Tibial artery (tissue), 4 donors: ENCODE data around the gene WNT4.
"Not testable (repeated sequence)": the region's sequence is repeated elsewhere in the genome, so short reads cannot be mapped to it uniquely, and the experiment has no call there.

Experiments
- DNase-seq, 2 donors: peaks; one replicate each; pipeline ENCODE4 v3.0.0-alpha.2; 2019
- H3K27ac ChIP-seq, 2 donors: fragments of 200-600 bp; sonication (generic) in 1 of 2; 1 replicate in 1 of 2; 2 replicates in 1 of 2; pipeline ENCODE4 v1.5.1; 2018 to 2019; ENCODE audit warnings: mild to moderate bottlenecking in 1 of 2
- H3K27me3 ChIP-seq, 2 donors: fragments of 200-600 bp; sonication (generic) in 1 of 2; one replicate each; pipeline versions ENCODE4 v1.5.1 to v1.6.0; 2016 to 2019
- H3K36me3 ChIP-seq, 3 donors: fragments of 200-600 bp; sonication (generic) in 2 of 3; one replicate each; pipeline ENCODE4 v1.5.1; 2016 to 2019; ENCODE audit warnings: mild to moderate bottlenecking in 2 of 3
- H3K4me1 ChIP-seq, 4 donors: fragments of 200-600 bp; sonication (generic) in 2 of 4; 1 replicate in 3 of 4; 2 replicates in 1 of 4; pipeline ENCODE4 v1.5.1; 2016 to 2019
- H3K4me3 ChIP-seq, 2 donors: fragments of 200-600 bp; sonication (generic) in 1 of 2; 1 replicate in 1 of 2; 2 replicates in 1 of 2; pipeline ENCODE4 v1.5.1; 2018 to 2019; ENCODE audit warnings: mild to moderate bottlenecking in 2 of 2
- H3K9me3 ChIP-seq, 3 donors: fragments of 200-600 bp; sonication (generic) in 1 of 3; one replicate each; pipeline ENCODE4 v1.5.1; 2016 to 2019
- CTCF ChIP-seq, 2 experiments: fragments of 200-600 bp in 1 of 2; fragments of 450-650 bp in 1 of 2; IDR thresholded peaks; one replicate each; pipeline ENCODE4 v1.5.1; 2017 to 2019; ENCODE audit warnings: antibody characterized with exemption in 2 of 2, mild to moderate bottlenecking in 1 of 2, moderate library complexity in 1 of 2
- intact Hi-C: fragments of 100-400 bp; cut with DNase I; formaldehyde crosslinking; loops from one replicate; pipeline ENCODE4 v1.15.0; 2023; ENCODE audit warnings: low total_unique reads

WNT4 gene

GRCh38 chr1:22093513-22093912 is 49.4 kb downstream of the WNT4 start:
- DNase-seq = no peak
- Histone ChIP-seq H3K9me3 (no peaks in the 10 kb centered on the region), H3K4me3 (no peak overlapping the region), H3K27ac (no peak overlapping the region), H3K27me3 (no peaks in the 10 kb centered on the region), H3K36me3 (peaks cover 24 to 58% (median 42%) of the 10 kb centered on the region in 3 donors), H3K4me1 (peaks cover 0 to 39% (median 26%) of the 10 kb centered on the region in 4 donors)
- intact Hi-C loops = no loop called here
- TF ChIP-seq CTCF (IDR thresholded peaks at IDR 0.05) = no peak

DNA sequence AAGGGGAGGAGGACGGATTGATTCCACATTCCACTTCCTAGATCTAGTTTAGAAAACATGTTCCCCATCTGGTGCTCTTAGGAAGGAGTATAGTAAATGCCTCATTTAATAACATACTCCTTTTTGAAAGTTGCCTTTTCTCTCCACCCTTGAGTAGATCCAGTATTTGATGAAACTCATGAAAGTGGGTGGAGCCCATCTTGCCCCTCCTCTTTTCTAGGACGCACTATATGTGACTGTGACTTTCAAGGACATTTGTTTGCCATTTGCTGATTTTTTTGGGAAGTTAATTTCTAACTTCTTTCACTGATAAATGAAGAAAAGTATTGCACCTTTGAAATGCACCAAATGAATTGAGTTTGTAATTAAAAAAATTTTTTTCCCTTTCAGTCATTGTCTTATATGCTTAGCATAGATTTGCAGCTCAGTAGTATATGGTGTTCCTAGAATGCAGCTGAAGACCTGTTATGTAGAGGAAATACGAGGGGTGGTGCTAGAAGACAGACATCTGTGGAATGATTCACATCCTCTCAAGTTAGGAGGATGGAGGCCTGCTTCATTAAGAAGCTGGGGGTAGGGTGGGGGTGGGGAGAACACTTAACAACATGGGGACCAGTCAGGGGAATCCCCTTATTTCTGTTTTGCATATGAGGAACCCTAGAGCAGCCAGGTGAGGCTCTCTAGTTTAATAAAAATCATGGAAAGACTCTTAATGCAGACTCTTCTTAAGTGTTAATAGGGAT is 50.7 kb downstream of the WNT4 start:
- H3K27me3 ChIP-seq, H3K4me3 ChIP-seq, DNase-seq, H3K9me3 ChIP-seq, intact Hi-C loops, H3K27ac ChIP-seq: not testable (repeated sequence)
- Histone ChIP-seq H3K4me1 (peaks cover 0 to 51% (median 31%) of the 10 kb centered on the region in 4 donors), H3K36me3 (peaks cover 15 to 50% (median 34%) of the 10 kb centered on the region in 3 donors)

DNA sequence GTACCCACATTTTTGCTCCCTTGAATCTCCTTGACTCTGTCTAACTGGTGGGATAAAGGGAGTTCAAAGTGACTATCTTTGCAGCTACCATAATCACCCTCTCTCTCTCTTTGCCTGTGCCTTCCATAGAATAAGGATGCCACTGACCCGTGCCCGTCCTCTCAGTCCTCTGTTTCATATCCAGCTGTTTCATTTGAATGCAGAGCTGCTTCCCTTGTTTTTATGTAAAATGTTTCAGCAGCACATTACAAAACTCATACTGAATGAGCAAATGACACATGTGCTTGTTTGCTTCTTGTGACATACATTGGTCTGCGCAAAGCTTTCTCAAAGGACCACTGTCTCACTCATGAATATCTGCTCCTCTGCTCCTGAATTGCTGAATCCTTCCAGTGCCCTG is 52.0 kb downstream of the WNT4 start:
- H3K27ac ChIP-seq = no peak overlapping the region
- no peaks in the 10 kb centered on the region for H3K9me3 ChIP-seq
- peaks cover 15 to 49% (median 34%) of the 10 kb centered on the region in 3 donors for H3K36me3 ChIP-seq
- H3K4me1 ChIP-seq = peaks cover 0 to 60% (median 32%) of the 10 kb centered on the region in 4 donors
- H3K27me3 ChIP-seq = no peaks in the 10 kb centered on the region
- intact Hi-C loops = no loop called here
- TF ChIP-seq CTCF (IDR thresholded peaks at IDR 0.05) = no peak
- DNase-seq = no peak
- no peak overlapping the region for H3K4me3 ChIP-seq

DNA sequence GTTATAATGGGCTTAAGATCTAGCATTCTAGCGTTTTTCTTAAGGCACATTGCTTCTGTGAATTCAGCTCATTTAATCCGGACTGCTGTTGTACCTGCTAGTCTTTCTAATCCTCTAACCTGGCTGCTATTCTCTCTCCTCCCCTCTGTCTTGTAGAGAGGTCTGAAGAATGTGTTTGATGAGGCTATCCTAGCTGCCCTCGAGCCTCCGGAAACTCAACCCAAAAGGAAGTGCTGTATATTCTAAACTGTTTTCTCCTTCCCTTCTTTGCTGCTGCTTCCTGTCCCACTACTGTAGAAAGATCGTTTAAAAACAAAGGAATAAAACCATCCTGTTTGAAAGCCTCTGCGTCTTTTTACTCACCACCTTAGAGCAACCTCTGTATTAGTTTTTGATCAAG is 53.1 kb downstream of the WNT4 start:
- intact Hi-C loops = no loop called here
- Histone ChIP-seq H3K4me1 (peaks cover 0 to 63% (median 32%) of the 10 kb centered on the region in 4 donors), H3K27me3 (no peaks in the 10 kb centered on the region), H3K4me3 (peak overlapping the region in 1 of 2 donors; percentile 20), H3K9me3 (no peaks in the 10 kb centered on the region), H3K36me3 (peaks cover 19 to 42% (median 28%) of the 10 kb centered on the region in 3 donors), H3K27ac (peak overlapping the region in 1 of 2 donors; percentile 27)
- TF ChIP-seq CTCF (IDR thresholded peaks at IDR 0.05) = no peak
- DNase-seq = no peak

DNA sequence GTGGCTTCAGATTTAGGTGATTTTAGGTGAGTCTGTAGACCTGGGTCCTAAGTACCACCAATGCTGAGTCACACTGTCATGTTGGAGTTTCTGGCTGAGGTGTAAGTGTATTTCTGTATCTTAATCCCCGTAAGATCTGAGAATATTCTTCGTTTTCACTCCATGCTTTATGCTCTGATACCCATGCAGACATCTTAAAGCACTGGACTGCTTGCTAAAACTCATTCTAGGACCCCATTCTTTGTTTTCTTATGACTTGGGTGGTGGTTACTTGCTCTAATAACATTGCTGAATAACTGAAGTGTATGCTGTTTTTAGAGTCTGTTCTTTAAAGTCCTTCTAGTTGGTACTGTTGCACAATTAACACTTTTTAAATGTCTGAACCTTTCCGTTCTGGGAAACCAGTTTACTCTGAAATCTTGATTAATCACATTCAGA is 53.7 kb downstream of the WNT4 start:
- peak overlapping the region in 1 of 2 donors; percentile 27 for H3K27ac ChIP-seq
- TF ChIP-seq CTCF (IDR thresholded peaks at IDR 0.05) = no peak
- no peaks in the 10 kb centered on the region for H3K27me3 ChIP-seq
- H3K4me3 ChIP-seq = no peak overlapping the region
- H3K36me3 ChIP-seq = peaks cover 19 to 38% (median 24%) of the 10 kb centered on the region in 3 donors
- no peak for DNase-seq
- H3K4me1 ChIP-seq = peaks cover 0 to 67% (median 32%) of the 10 kb centered on the region in 4 donors
- intact Hi-C loops = no loop called here
- H3K9me3 ChIP-seq = no peaks in the 10 kb centered on the region

DNA sequence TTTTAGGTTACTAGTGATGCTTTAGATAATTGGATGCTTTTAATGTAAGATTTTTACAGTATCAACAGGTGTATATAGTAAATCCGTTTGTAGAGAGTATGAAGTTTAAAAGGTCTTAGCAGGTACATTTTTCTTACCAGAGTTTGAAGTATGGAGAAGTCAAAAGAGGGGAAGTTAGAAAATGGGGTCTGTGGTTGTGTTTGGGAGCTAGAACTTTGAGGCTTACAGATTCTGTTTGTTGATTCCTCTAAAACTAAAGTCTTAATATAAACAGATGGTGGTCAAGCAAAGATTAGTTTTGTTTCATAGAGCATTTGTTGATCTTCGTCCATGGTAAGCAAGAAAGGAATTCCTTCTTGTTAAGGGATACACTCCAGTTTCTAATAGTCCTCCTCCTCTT is 54.6 kb downstream of the WNT4 start:
- peaks cover 19 to 35% (median 26%) of the 10 kb centered on the region in 3 donors for H3K36me3 ChIP-seq
- no peak for TF ChIP-seq CTCF (IDR thresholded peaks at IDR 0.05)
- intact Hi-C loops = no loop called here
- H3K4me3 ChIP-seq = no peak overlapping the region
- peak overlapping the region in 1 of 2 donors; percentile 27 for H3K27ac ChIP-seq
- H3K27me3 ChIP-seq = no peaks in the 10 kb centered on the region
- no peak for DNase-seq
- no peaks in the 10 kb centered on the region for H3K9me3 ChIP-seq
- H3K4me1 ChIP-seq = peaks cover 0 to 73% (median 32%) of the 10 kb centered on the region in 4 donors
